ENCODE measurements around the gene B3GLCT.

- no peak for TF ChIP-seq CTCF (IDR thresholded peaks at IDR 0.05; ENCODE audit: poor library complexity, severe bottlenecking)
- TF ChIP-seq RAD21 (conservative IDR thresholded peaks at IDR 0.05) = no peak
These were observed 28.1 kb downstream of the B3GLCT start for GRCh38 chr13:31227870-31228269.
